Dendritic cell treated with granulocyte-macrophage colony-stimulating factor and Interleukin-4, amounts not matched to agents 40 ng/mL and 50 ng/mL, for 4 days (primary cell): ENCODE results near the gene ZNF500.
A peak's percentile ranks its signal among the peaks of the same experiment; 100 is the strongest.

ENCODE experiments used
- H3K27ac Mint-ChIP-seq: one replicate; pipeline ENCODE4 v1.8.0; 2022; ENCODE audit warnings: mild to moderate bottlenecking, mixed read lengths
- H3K27me3 Mint-ChIP-seq: one replicate; pipeline ENCODE4 v1.8.0; 2022; ENCODE audit warnings: mild to moderate bottlenecking, mixed read lengths
- H3K36me3 Mint-ChIP-seq: one replicate; pipeline ENCODE4 v1.8.0; 2022; ENCODE audit warnings: low read depth, mixed read lengths
- H3K4me1 Mint-ChIP-seq: one replicate; pipeline ENCODE4 v1.8.0; 2022; ENCODE audit warnings: low read depth, mixed read lengths
- H3K4me3 Mint-ChIP-seq: one replicate; pipeline ENCODE4 v1.8.0; 2022; ENCODE audit warnings: mild to moderate bottlenecking, moderate library complexity, mixed read lengths
- H3K9me3 Mint-ChIP-seq: one replicate; pipeline ENCODE4 v1.8.0; 2022; ENCODE audit warnings: mixed read lengths
- intact Hi-C: fragments of 100-400 bp; cut with micrococcal nuclease; formaldehyde crosslinking; loops from one replicate; pipeline ENCODE4 v1.15.0; 2022

ZNF500 gene

DNA sequence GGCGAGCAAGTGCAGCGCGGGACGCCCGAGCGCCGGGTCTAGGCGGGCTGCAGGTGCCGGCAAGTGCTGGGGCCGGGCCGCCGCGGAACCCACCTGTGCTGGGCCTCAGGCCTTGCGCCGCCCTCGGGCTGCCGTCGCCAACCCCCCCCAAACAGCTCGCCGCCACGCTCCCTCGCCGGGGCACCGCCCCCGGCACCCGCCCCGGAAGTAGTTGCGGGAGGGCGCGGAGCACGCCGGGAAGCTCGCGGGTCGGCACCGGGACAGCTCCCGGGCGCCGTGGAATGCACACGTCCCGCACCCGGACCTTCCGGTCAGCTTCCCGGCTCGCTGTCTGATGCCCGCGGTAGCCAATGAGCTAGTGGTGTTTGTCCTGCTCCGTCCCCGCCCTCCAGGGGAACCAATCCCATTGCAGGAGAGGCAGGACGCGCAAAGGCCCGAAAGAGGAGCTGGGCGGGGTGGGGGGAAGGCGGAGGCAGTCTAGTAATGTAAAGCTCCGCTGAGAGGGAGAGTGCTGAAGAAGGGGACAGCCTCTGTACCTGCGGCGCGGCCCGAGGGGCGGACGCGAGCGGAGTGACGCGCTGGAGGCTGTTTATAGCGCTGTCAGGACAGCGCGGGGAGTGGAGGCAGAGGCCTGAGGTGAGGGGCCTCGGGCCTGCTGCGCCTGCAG, 32.8 kb downstream of the ZNF500 start, which contains the start of the genes ANKS3 and DNAAF8:
Gene ANKS3 (minus strand): TSS at position 209 of the 667 bp plus-strand sequence. CDS start 4,122 bp downstream, outside the sequence.
Gene DNAAF8 (plus strand): TSS at position 475 of the 667 bp plus-strand sequence. CDS start 1,978 bp downstream, outside the sequence.
- intact Hi-C loops, result loop anchor here (1.0 to 2.0 kb wide), 3 partner anchors 34 to 69 kb away; partner anchors contain the start of genes NUDT16L1 and ROGDI
- peak within 1 kb of the TSS; percentile 99 for H3K4me3 Mint-ChIP-seq
- no peaks in the 10 kb centered on the region for H3K27me3 Mint-ChIP-seq
- peaks cover 25% of the 10 kb centered on the region for H3K36me3 Mint-ChIP-seq
- H3K4me1 Mint-ChIP-seq, result peaks cover 20% of the 10 kb centered on the region
- H3K9me3 Mint-ChIP-seq, result no peaks in the 10 kb centered on the region
- H3K27ac Mint-ChIP-seq, result peak within 1 kb of the TSS; percentile 91

DNA sequence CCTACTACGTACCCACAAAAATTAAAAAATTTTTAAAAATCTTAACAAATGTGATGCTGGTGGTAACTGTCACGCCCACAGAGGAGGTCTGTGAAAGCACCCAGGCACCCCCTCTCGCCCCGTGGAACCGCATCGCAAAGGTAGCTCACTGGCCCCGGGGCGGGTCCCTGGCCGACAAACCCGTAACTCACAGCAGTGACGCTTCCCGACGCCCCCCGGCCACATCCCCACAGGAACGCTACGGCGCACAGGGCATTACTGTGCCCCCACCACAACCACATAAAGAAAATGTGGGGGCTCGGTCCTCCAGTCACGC, 33.3 kb downstream of the ZNF500 start:
- H3K9me3 Mint-ChIP-seq, result no peaks in the 10 kb centered on the region
- peaks cover 20% of the 10 kb centered on the region for H3K4me1 Mint-ChIP-seq
- H3K4me3 Mint-ChIP-seq, result peak overlapping the region; percentile 99
- H3K27ac Mint-ChIP-seq, result peak overlapping the region; percentile 91
- intact Hi-C loops, result loop anchor here (1.0 to 2.0 kb wide), 3 partner anchors 35 to 69 kb away; partner anchors contain the start of genes NUDT16L1 and ROGDI
- H3K36me3 Mint-ChIP-seq, result peaks cover 30% of the 10 kb centered on the region
- H3K27me3 Mint-ChIP-seq, result no peaks in the 10 kb centered on the region

DNA sequence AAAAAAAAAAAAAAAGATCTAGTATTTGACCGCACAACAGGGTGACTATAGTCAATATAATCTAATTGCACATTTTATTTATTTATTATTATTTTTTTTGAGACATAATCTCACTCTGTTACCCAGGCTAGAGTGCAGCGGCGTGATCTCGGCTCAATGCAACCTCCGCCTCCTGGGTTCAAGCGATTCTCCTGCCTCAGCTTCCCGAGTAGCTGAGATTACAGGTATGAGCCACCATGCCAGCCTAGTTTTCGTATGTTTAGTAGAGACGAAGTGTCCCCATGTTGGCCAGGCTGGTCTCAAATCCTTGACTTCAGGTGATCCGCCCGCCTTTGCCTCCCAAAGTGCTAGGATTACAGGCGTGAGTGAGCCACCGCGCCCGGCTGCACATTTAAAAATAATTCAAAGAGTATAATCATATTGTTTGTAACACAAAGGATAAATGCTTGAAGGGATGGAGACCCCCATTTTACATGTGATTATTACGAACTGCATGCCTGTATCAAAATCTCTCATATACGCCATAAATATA, 33.7 kb downstream of the ZNF500 start:
- peaks cover 34% of the 10 kb centered on the region for H3K36me3 Mint-ChIP-seq
- intact Hi-C loops, result no loop called here
- H3K9me3 Mint-ChIP-seq, result no peaks in the 10 kb centered on the region
- peaks cover 20% of the 10 kb centered on the region for H3K4me1 Mint-ChIP-seq
- peak overlapping the region; percentile 99 for H3K4me3 Mint-ChIP-seq
- no peaks in the 10 kb centered on the region for H3K27me3 Mint-ChIP-seq
- H3K27ac Mint-ChIP-seq, result peak overlapping the region; percentile 91

DNA sequence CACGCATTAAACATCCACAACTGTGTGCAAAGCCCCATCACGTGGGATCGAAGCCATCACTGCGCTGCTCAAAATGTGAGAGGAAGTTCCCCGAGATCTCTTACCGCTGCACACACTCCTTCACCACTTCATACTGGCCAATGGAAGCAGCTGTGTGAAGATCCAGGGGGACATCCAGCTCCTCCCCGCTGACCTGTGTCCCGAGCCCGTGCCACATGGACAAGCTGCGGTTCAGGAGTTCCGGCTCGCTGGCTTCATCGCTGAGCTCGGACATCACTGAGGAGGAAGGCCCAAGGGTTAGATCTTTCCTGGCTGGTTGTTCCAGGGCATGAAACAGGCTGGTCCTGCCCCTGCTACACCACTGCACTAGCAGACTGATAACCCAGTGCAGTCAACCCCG, 37.1 kb downstream of the ZNF500 start:
- Mint-ChIP-seq H3K36me3 (peaks cover 59% of the 10 kb centered on the region), H3K4me1 (peaks cover 18% of the 10 kb centered on the region), H3K9me3 (no peaks in the 10 kb centered on the region), H3K4me3 (no peak overlapping the region), H3K27me3 (no peaks in the 10 kb centered on the region), H3K27ac (no peak overlapping the region)
- intact Hi-C loops, result no loop called here

DNA sequence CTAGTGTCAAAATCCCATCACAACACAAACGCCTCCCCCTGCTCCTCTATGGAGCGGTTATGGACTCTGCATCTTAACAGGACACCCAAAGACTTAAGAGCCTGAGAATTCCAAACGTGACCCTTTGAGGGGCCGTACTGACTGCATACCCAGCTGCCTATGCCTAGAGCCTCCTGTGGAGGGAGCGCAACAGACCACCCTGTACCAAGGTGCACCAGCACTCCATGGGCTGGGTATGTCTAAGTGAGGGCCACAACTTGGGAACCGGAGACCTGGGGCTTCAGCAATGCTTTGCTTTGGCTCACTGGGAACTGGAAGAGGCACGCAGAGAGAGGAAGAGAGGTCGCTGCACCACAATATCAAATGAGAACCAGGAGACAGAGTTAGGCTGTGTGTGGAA, 38.3 kb downstream of the ZNF500 start:
- no peaks in the 10 kb centered on the region for H3K27me3 Mint-ChIP-seq
- peaks cover 17% of the 10 kb centered on the region for H3K4me1 Mint-ChIP-seq
- intact Hi-C loops, result no loop called here
- no peak overlapping the region for H3K27ac Mint-ChIP-seq
- peaks cover 50% of the 10 kb centered on the region for H3K36me3 Mint-ChIP-seq
- no peaks in the 10 kb centered on the region for H3K9me3 Mint-ChIP-seq
- no peak overlapping the region for H3K4me3 Mint-ChIP-seq

DNA sequence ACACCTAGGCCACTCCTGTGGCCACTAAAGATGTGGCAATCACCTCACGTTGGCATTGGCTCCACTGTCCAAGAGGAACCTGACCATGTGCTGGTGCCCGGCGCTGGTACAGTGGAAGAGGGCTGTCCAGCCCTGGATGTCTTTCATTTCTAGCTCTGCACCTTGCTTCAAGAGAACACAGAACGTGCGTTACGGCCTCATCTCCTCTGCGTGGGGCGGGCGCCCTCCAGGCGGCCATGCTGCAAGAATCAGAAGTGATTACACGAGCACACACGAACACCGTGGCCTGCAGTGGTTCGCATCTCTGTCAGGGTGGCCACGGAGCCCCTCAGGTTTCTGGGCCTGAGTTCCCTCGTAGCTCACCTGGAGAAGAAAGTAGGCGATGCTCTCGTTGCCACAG, 40.3 kb downstream of the ZNF500 start:
- no peaks in the 10 kb centered on the region for H3K27me3 Mint-ChIP-seq
- H3K36me3 Mint-ChIP-seq, result peaks cover 70% of the 10 kb centered on the region
- peaks cover 7% of the 10 kb centered on the region for H3K4me1 Mint-ChIP-seq
- no peak overlapping the region for H3K27ac Mint-ChIP-seq
- H3K9me3 Mint-ChIP-seq, result no peaks in the 10 kb centered on the region
- intact Hi-C loops, result no loop called here
- H3K4me3 Mint-ChIP-seq, result no peak overlapping the region

DNA sequence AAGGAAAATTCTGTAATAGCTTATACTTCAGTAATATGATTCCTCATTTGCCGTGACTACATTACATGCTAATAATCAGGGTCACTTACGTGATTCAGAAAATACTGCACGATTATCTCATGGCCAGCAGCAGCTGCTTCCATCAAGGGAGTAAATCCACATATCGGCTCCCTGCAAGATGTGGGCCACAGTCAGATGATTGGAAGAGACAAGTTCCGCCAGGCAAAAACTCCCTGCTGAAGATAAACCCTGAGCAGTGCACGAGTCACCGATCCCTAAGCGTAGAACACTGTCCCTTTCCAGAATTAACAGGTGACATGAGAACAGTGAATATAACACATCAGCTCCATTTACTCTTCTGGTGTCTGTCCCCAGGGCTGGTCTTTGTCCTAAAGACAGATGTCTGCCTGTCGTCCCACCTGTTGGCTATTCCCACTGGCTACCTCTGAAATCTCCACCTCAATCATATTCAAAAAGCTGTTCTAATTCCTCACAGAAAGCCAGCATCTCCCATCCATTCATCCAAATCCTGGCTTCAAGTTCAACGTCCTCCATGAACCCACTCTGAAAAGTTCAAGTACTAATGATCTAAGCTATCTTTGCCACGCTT, 42.2 kb downstream of the ZNF500 start:
- intact Hi-C loops, result no loop called here
- Mint-ChIP-seq H3K9me3 (no peaks in the 10 kb centered on the region), H3K27ac (no peak overlapping the region), H3K4me3 (no peak overlapping the region), H3K4me1 (peaks cover 7% of the 10 kb centered on the region), H3K27me3 (no peaks in the 10 kb centered on the region), H3K36me3 (peaks cover 65% of the 10 kb centered on the region)

DNA sequence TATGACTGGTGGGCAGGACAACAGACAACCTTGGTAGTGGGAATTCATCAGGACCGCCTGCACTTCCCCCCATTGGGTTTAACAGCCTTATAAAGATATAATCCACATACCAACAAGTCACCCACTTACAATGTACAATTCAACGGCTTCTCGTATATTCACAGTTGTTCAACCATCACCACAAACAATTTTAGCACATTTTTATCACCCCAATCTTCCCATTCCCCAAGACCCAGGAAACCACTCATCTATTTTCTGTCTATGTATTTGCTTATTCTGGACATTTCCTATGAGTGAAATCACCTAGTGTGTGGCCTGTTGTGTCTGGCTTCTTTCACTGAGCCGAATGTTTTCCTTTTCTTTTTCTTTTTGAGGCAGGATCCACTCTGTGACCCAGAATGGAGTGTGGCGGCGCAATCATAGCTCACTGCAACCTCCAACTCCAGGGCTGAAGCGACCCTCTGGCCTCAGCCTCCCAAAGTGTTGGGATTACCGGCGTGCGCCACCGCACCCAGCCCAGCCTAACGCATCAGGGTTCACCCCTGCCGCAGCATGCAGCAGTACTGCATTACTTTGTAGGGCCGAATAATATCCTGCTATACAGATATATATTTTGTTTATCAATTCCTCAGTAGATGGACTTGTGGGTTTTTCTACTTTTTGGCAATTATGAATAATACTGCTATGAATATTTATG, 43.7 kb downstream of the ZNF500 start:
- Mint-ChIP-seq H3K36me3 (peaks cover 50% of the 10 kb centered on the region), H3K27ac (no peak overlapping the region), H3K4me3 (no peak overlapping the region), H3K9me3 (no peaks in the 10 kb centered on the region), H3K4me1 (peaks cover 7% of the 10 kb centered on the region), H3K27me3 (no peaks in the 10 kb centered on the region)
- intact Hi-C loops, result no loop called here

DNA sequence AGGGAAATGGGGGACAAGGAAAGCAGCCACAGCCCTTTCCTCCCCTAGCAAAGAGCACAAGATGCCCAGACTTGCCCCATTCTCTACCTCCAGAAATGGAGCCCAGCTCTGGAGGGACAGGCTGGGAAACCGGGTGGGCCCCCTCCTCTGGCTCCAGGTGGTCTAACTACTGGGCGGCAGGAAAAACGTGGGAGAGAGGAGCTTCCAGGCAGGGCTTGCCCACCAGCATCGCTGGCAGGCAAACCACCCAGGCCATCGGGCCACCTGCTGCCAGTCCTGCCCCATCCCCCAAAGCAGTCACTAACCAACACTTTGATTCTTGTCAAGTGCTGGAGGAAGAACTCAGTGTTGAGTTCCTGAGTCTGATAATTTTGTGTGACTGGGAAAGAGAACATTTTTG, 48.5 kb downstream of the ZNF500 start:
- no peaks in the 10 kb centered on the region for H3K27me3 Mint-ChIP-seq
- H3K4me1 Mint-ChIP-seq, result no peaks in the 10 kb centered on the region
- intact Hi-C loops, result no loop called here
- no peak overlapping the region for H3K27ac Mint-ChIP-seq
- H3K4me3 Mint-ChIP-seq, result no peak overlapping the region
- H3K9me3 Mint-ChIP-seq, result no peaks in the 10 kb centered on the region
- peaks cover 45% of the 10 kb centered on the region for H3K36me3 Mint-ChIP-seq

DNA sequence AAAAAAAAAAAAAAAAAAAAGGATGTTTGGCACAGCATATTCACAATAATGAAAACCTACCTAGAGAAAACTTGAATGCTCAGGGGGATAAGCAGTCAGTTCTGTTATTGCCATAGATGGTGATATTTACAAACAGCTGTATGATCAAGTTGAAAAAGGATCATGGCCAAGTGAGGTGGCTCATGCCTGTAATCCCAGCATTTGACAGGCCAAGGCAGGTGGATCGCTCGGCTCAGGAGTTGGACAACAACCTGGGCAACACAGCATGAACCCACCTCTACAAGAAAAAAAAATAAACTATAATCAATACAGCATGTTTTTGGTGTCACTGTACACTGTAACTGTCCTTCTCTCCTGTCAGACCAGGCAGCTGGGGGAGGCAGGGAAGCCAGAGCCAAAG, 52.0 kb downstream of the ZNF500 start:
- Mint-ChIP-seq H3K27ac (no peak overlapping the region), H3K27me3 (no peaks in the 10 kb centered on the region), H3K4me3 (no peak overlapping the region), H3K9me3 (no peaks in the 10 kb centered on the region), H3K4me1 (no peaks in the 10 kb centered on the region), H3K36me3 (peaks cover 60% of the 10 kb centered on the region)
- intact Hi-C loops, result no loop called here

DNA sequence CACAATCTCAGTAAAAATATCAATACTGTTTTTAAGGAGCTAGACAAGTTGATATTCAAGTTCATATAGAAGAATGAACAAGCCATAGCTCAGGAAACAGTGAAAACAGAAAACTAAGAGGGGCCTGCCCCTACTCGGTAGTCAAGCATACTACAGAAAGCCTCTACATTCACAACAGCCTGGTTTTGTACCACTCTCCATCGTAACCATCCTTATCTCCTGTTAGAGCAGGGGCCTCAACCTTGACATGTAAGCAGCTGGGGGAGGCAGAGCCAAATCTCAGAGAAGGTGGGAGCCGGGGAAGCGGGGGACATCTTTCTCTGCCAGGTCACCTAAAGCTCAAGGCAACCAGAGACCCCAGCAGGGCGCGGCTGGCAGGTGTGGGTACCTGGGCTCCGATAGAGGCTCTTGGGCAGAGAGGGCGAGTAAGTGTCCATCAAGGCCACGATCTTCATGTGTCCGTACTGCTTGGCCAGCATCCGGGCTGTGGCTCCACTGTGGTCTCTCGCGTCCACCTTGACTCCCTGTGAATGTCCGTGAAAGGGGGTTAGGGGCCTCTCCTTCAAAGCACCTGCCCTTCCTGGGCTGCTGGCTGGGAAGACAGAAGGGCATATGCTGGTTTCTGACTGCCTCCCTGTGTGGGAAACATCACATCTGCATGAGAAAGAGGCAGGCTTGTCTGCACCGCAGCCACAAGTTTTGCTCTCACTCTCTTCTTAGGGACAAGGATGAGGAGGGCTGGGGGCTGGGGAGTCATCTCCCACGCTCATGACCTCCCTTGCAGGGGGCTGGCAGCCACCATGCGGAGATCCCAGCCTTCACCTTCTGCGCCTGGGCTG, 53.1 kb downstream of the ZNF500 start:
- H3K4me3 Mint-ChIP-seq, result no peak overlapping the region
- H3K36me3 Mint-ChIP-seq, result peaks cover 70% of the 10 kb centered on the region
- no peak overlapping the region for H3K27ac Mint-ChIP-seq
- H3K27me3 Mint-ChIP-seq, result no peaks in the 10 kb centered on the region
- H3K4me1 Mint-ChIP-seq, result no peaks in the 10 kb centered on the region
- intact Hi-C loops, result no loop called here
- no peaks in the 10 kb centered on the region for H3K9me3 Mint-ChIP-seq

DNA sequence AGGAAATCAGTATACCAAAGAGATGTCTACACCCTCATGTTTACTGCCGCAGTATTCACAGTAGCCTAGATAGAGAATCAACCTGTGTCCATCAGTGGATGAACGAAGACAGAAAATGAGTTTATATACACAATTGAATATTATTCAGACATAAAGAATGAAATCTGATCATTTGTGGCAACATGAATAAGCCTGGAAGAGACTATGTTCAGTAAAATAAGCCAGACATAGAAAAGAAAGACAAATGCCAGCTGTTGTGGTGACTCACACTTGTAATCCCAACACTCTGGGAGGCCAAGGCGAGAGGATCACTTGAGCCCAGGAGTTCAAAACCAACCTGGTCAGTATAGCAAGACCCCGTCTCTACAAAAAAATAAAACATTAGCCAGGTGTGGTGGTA, 57.5 kb downstream of the ZNF500 start:
- H3K27me3 Mint-ChIP-seq, result no peaks in the 10 kb centered on the region
- H3K27ac Mint-ChIP-seq, result no peak overlapping the region
- intact Hi-C loops, result no loop called here
- no peak overlapping the region for H3K4me3 Mint-ChIP-seq
- H3K4me1 Mint-ChIP-seq, result no peaks in the 10 kb centered on the region
- H3K9me3 Mint-ChIP-seq, result no peaks in the 10 kb centered on the region
- peaks cover 96% of the 10 kb centered on the region for H3K36me3 Mint-ChIP-seq

DNA sequence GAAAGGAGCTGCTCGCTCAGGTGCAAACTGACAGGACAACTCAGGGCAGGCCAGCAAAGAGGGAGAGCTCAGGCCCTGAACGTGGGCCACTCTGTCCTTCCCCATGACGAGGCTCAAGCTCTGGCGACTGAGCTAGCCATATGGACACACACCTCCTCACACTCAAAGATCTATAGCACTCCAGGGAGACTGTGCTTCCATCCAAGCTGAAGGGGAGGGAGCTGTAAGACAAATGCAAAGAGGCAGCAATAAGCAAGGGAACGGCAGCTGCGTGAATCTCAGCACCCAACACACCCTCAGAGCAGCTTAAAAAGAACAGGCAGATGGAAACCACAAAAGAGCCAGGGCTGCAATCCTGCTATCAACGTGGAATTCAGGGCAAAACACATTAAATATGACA, 60.1 kb downstream of the ZNF500 start:
- Mint-ChIP-seq H3K27ac (no peak overlapping the region), H3K9me3 (no peaks in the 10 kb centered on the region), H3K4me3 (no peak overlapping the region), H3K36me3 (peaks cover 90% of the 10 kb centered on the region), H3K27me3 (no peaks in the 10 kb centered on the region), H3K4me1 (no peaks in the 10 kb centered on the region)
- intact Hi-C loops, result no loop called here
